ENCODE results near the gene CACNA1I. TPM values are rescaled to one million over a fixed set of nuclear protein-coding genes. Genes with fewer than 3 reads are reported as not detected.

Gene CACNA1I
- total RNA-seq, 1 donor from 2014 or later: 0.02 TPM

- TF ChIP-seq, protein P1, sequence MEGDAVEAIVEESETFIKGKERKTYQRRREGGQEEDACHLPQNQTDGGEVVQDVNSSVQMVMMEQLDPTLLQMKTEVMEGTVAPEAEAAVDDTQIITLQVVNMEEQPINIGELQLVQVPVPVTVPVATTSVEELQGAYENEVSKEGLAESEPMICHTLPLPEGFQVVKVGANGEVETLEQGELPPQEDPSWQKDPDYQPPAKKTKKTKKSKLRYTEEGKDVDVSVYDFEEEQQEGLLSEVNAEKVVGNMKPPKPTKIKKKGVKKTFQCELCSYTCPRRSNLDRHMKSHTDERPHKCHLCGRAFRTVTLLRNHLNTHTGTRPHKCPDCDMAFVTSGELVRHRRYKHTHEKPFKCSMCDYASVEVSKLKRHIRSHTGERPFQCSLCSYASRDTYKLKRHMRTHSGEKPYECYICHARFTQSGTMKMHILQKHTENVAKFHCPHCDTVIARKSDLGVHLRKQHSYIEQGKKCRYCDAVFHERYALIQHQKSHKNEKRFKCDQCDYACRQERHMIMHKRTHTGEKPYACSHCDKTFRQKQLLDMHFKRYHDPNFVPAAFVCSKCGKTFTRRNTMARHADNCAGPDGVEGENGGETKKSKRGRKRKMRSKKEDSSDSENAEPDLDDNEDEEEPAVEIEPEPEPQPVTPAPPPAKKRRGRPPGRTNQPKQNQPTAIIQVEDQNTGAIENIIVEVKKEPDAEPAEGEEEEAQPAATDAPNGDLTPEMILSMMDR (IDR thresholded peaks at IDR 0.05): no peak
- no peak for DNase-seq (ENCODE audit: low spot score)
- Mint-ChIP-seq H3K4me3 (ENCODE audit: unreplicated experiment) (no peak overlapping the region), H3K36me3 (ENCODE audit: low read depth) (no peaks in the 10 kb centered on the region), H3K27me3 (ENCODE audit: low read depth) (peaks cover 3% of the 10 kb centered on the region), H3K4me1 (ENCODE audit: low read depth) (peaks cover 13% of the 10 kb centered on the region), H3K27ac (ENCODE audit: unreplicated experiment) (no peak overlapping the region), H3K9me3 (ENCODE audit: low read depth) (no peaks in the 10 kb centered on the region)
These were observed 33.8 kb upstream of the CACNA1I start for GRCh38 chr22:39536711-39537110.

- Mint-ChIP-seq H3K36me3 (ENCODE audit: low read depth) (no peaks in the 10 kb centered on the region), H3K9me3 (ENCODE audit: low read depth) (no peaks in the 10 kb centered on the region), H3K27me3 (ENCODE audit: low read depth) (peaks cover 3% of the 10 kb centered on the region), H3K27ac (ENCODE audit: unreplicated experiment) (no peak overlapping the region), H3K4me1 (ENCODE audit: low read depth) (peaks cover 6% of the 10 kb centered on the region), H3K4me3 (ENCODE audit: unreplicated experiment) (no peak overlapping the region)
- DNase-seq (ENCODE audit: low spot score): no peak
- TF ChIP-seq, protein P1 (IDR thresholded peaks at IDR 0.05): no peak
These were observed 32.6 kb upstream of the CACNA1I start for GRCh38 chr22:39537975-39538374.

- no peaks in the 10 kb centered on the region for H3K9me3 Mint-ChIP-seq (ENCODE audit: low read depth)
- DNase-seq (ENCODE audit: low spot score): no peak
- H3K4me1 Mint-ChIP-seq (ENCODE audit: low read depth): peaks cover 17% of the 10 kb centered on the region
- TF ChIP-seq, protein P1 (IDR thresholded peaks at IDR 0.05): peak; percentile 76
- no peak overlapping the region for H3K27ac Mint-ChIP-seq (ENCODE audit: unreplicated experiment)
- H3K27me3 Mint-ChIP-seq (ENCODE audit: low read depth): peaks cover 21% of the 10 kb centered on the region
- no peak overlapping the region for H3K4me3 Mint-ChIP-seq (ENCODE audit: unreplicated experiment)
- no peaks in the 10 kb centered on the region for H3K36me3 Mint-ChIP-seq (ENCODE audit: low read depth)
These were observed 27.5 kb upstream of the CACNA1I start for GRCh38 chr22:39543095-39543494.

GRCh38 chr22:39545386-39546365 lies 24.9 kb upstream of the CACNA1I start:
- Mint-ChIP-seq H3K9me3 (ENCODE audit: low read depth) (no peaks in the 10 kb centered on the region), H3K4me1 (ENCODE audit: low read depth) (peaks cover 17% of the 10 kb centered on the region), H3K36me3 (ENCODE audit: low read depth) (no peaks in the 10 kb centered on the region), H3K4me3 (ENCODE audit: unreplicated experiment) (no peak overlapping the region), H3K27me3 (ENCODE audit: low read depth) (peaks cover 39% of the 10 kb centered on the region), H3K27ac (ENCODE audit: unreplicated experiment) (no peak overlapping the region)
- DNase-seq (ENCODE audit: low spot score): no peak
- TF ChIP-seq, protein P1 (IDR thresholded peaks at IDR 0.05): no peak

DNA sequence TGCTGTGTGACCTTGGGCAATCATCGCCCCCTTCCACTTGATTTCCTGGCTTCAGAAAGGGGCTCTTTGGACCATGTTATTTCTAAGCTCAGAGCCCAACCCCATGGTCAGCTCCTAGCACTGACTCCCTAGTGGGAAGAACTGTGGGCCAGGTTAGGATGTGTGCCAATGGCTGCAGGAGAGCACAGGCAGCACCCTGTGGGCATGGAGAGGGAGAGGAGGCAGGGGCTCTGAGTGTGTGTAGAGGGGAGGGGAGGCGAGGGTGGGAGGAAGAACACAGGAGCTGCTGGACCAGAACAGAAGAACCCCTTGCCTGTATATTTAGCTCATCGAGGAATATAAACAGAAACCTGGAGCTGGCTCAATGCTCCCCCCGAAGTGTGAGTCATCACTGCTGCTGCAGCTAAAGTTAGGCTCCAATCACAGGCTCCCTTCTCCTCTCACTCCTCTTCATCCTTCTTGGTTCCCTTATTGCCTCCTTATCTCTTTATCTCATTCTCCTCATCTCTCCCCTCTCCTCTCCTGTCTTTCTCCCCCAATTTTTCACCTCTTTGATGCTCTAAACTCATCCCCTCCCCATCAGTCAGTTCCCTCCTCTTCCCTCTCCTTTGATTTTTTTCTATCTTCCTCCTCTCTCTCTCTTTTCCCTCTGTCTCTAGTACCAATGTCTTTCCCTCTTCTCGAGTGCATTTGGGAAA lies 23.5 kb upstream of the CACNA1I start:
- TF ChIP-seq, protein P1 (IDR thresholded peaks at IDR 0.05): no peak
- Mint-ChIP-seq H3K4me1 (ENCODE audit: low read depth) (peaks cover 17% of the 10 kb centered on the region), H3K4me3 (ENCODE audit: unreplicated experiment) (no peak overlapping the region), H3K9me3 (ENCODE audit: low read depth) (no peaks in the 10 kb centered on the region), H3K27ac (ENCODE audit: unreplicated experiment) (no peak overlapping the region), H3K36me3 (ENCODE audit: low read depth) (no peaks in the 10 kb centered on the region), H3K27me3 (ENCODE audit: low read depth) (peaks cover 48% of the 10 kb centered on the region)
- DNase-seq (ENCODE audit: low spot score): no peak
